MCF 10A (cell line): ENCODE results near the gene MAPKAP1. TPM values are rescaled to one million over a fixed set of nuclear protein-coding genes. Genes with fewer than 3 reads are reported as not detected.
A peak's percentile ranks its signal among the peaks of the same experiment; 100 is the strongest.

Source experiments
- BruUV-seq: library from RNA; stranded (reverse); fragments of 400-500 nt; replicated peaks from 2 replicates; lab custom pipeline; 2021; lab: Mats Ljungman, UMichigan
- CTCF ChIA-PET: fragments of 300-600 bp; sonication (Branson Sonifier 250); formaldehyde crosslinking; extraction: SDS; loops from one replicate; lab custom pipeline; 2021; ENCODE audit warnings: antibody characterized with exemption, inconsistent platforms; lab: Yijun Ruan, JAX
- POLR2A ChIA-PET: fragments of 300-600, 350-650 bp; sonication (Branson Sonifier 250); formaldehyde crosslinking; extraction: SDS; loops from one replicate; lab custom pipeline; 2020; ENCODE audit warnings: antibody characterized with exemption, inconsistent platforms; lab: Yijun Ruan, JAX
- DNase-seq: peaks from one replicate; pipeline ENCODE4 v3.0.0-alpha.2; 2018; ENCODE audit not compliant: unreplicated experiment
- H3K27ac Mint-ChIP-seq: one replicate; pipeline ENCODE4 v1.8.0; 2022; ENCODE audit warnings: mild to moderate bottlenecking, low read depth, mixed read lengths; ENCODE audit not compliant: unreplicated experiment
- H3K27me3 Mint-ChIP-seq: one replicate; pipeline ENCODE4 v1.8.0; 2022; ENCODE audit warnings: mixed read lengths; ENCODE audit not compliant: insufficient read depth, unreplicated experiment
- H3K36me3 Mint-ChIP-seq: one replicate; pipeline ENCODE4 v1.8.0; 2022; ENCODE audit warnings: mild to moderate bottlenecking, moderate library complexity, mixed read lengths; ENCODE audit not compliant: insufficient read depth, unreplicated experiment
- H3K4me1 Mint-ChIP-seq: one replicate; pipeline ENCODE4 v1.8.0; 2022; ENCODE audit warnings: mixed read lengths; ENCODE audit not compliant: insufficient read depth, unreplicated experiment
- H3K4me3 Mint-ChIP-seq: one replicate; pipeline ENCODE4 v1.8.0; 2022; ENCODE audit warnings: mild to moderate bottlenecking, moderate library complexity, mixed read lengths; ENCODE audit not compliant: unreplicated experiment
- H3K9me3 Mint-ChIP-seq: one replicate; pipeline ENCODE4 v1.8.0; 2022; ENCODE audit warnings: mixed read lengths; ENCODE audit not compliant: unreplicated experiment
- CTCF ChIP-seq: fragments of 200-600 bp; IDR thresholded peaks from one replicate; pipeline ENCODE4 v1.8.0; 2022; ENCODE audit warnings: antibody characterized with exemption, mild to moderate bottlenecking; ENCODE audit not compliant: unreplicated experiment
- intact Hi-C: fragments of 100-400 bp; cut with micrococcal nuclease; formaldehyde crosslinking; loops from 2 replicates; pipeline ENCODE4 v1.14.1; 2022
- total RNA-seq: library from RNA; stranded (reverse); gene quantifications from 2 replicates; pipeline ENCODE4 v1.2.3, GENCODE V29; 2022

The MAPKAP1 gene
- total RNA-seq, 1 experiment from 2014 or later = 74.9 TPM

DNA sequence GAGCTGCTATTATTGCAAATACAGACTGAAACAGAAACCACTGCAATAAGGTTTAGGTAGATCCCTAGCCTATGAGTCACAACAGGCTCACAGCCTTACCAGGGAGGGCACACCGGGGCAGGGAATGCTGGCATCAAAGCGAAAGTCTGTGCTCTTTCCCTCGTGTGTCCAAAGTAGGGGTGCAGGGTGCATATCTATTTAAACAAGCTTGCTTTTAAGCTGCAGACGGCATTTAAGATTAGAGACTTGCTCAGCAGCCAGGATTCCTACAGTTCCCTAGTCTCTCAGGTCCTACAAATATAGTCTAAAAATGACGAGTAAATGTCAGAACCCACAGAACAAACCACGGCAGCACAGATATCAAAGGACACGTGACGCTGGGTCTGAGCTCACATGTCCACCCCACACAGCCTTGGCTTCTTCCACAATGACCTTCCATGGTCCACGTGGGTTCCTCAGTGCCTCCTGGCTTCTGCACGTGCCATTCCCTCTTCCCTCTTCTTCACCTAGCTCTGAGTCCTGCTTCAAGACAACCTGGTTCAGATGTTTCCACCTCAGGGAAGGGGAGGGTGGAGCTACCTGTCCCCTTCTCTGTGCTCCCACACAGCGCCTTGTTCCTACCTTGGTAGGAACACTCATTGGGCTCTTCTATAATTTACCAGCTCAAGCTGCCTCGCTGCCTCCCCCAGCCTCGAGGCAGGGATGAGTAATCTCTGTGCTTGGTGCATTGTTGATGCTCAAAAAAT lies 193.2 kb downstream of the MAPKAP1 start:
- TF ChIP-seq CTCF = no peak
- peak overlapping the region; percentile 29 for H3K27ac Mint-ChIP-seq
- CTCF ChIA-PET = interaction anchor here (0.6 to 1.2 kb wide), 7 partner anchors 21 to 1640 kb away, joined by 3 to 5 read pairs (median 3); no protein-coding TSS in a partner anchor
- intact Hi-C loops = no loop called here
- no TSS peak for BruUV-seq
- H3K27me3 Mint-ChIP-seq = no peaks in the 10 kb centered on the region
- H3K9me3 Mint-ChIP-seq = no peaks in the 10 kb centered on the region
- peak; percentile 88 for DNase-seq
- H3K36me3 Mint-ChIP-seq = no peaks in the 10 kb centered on the region
- POLR2A ChIA-PET = interaction anchor here (0.7 to 2.8 kb wide), 11 partner anchors 10 to 232 kb away, joined by 3 to 19 read pairs (median 4); partner anchors contain the start of gene MAPKAP1
- peak overlapping the region; percentile 73 for H3K4me3 Mint-ChIP-seq
- peaks cover 17% of the 10 kb centered on the region for H3K4me1 Mint-ChIP-seq

DNA sequence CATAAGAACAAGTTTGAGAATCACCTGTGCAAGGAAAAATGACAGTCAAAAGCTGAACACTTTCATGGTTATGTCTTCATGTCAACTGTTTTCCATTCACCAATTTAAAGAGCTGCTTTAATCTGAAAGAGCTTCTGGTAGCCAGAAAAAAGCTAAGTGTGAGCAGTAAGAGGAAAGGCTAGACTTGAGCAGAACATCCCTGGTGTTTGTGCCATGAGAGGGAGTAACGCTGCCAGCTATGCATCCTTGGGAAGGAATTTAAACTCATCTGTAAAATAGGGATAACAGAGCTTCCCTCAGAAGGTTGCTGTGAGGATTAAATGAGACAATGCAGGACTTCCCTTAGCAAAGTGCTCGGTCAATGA lies 193.7 kb downstream of the MAPKAP1 start:
- no peak for TF ChIP-seq CTCF
- no peaks in the 10 kb centered on the region for H3K9me3 Mint-ChIP-seq
- CTCF ChIA-PET = interaction anchor here (0.6 to 1.4 kb wide), 5 partner anchors 21 to 1640 kb away, joined by 3 to 4 read pairs (median 3); no protein-coding TSS in a partner anchor
- BruUV-seq = no TSS peak
- H3K27me3 Mint-ChIP-seq = no peaks in the 10 kb centered on the region
- peak overlapping the region; percentile 29 for H3K27ac Mint-ChIP-seq
- intact Hi-C loops = no loop called here
- H3K4me3 Mint-ChIP-seq = peak overlapping the region; percentile 73
- peaks cover 17% of the 10 kb centered on the region for H3K4me1 Mint-ChIP-seq
- no peak for DNase-seq
- H3K36me3 Mint-ChIP-seq = no peaks in the 10 kb centered on the region
- POLR2A ChIA-PET = interaction anchor here (0.9 to 2.8 kb wide), 11 partner anchors 10 to 232 kb away, joined by 3 to 19 read pairs (median 4); partner anchors contain the start of gene MAPKAP1

DNA sequence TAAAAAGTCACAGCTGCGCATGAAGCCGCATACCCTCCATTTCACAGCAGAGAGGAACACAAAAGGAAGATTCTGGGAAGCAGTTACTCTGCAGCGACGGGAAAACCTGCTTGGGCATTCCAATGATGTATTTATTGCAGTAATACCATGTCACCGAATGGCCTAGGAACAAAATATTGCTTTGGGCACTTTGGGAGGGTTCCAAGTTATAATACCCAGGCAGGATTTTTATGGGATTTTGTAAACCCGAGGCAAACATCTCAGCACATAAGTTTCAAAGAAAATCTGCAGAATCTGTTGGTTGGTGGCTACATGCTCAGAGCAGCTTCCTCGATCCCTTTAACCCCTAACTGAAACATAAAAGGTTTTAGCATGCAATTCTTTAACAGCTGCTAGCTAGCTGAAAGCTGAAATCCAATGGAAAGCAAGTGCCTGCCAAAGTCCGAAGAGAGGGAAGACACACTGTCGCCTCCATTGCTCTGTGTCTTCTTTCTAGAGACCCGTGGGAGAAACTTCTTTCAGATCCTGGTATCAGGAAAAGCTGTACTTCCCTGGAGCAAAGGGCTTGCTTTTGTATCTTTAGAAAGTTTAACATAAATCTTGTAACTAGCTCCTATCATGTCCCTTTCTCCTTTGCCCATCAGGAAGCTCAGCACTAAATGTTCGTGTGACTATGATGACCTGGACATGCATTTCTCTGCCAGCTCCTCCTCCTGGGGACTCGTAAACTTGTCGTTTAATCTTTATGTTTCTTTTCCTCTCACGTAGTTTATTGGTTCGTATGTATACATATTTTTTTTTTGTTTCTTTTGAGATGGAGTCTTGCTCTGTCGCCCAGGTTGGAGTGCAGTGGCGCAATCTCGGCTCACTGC lies 195.0 kb downstream of the MAPKAP1 start:
- intact Hi-C loops = no loop called here
- H3K27me3 Mint-ChIP-seq = no peaks in the 10 kb centered on the region
- no peaks in the 10 kb centered on the region for H3K36me3 Mint-ChIP-seq
- ChIA-PET POLR2A (interaction anchor here (1.1 to 1.5 kb wide), 3 partner anchors 23 to 234 kb away, joined by 3 to 4 read pairs (median 3); no protein-coding TSS in a partner anchor), CTCF (interaction anchor here (0.6 to 1.4 kb wide), 5 partner anchors 10 to 886 kb away, joined by 3 to 8 read pairs (median 4); no protein-coding TSS in a partner anchor)
- BruUV-seq = no TSS peak
- TF ChIP-seq CTCF = no peak
- H3K4me3 Mint-ChIP-seq = no peak overlapping the region
- H3K4me1 Mint-ChIP-seq = peaks cover 17% of the 10 kb centered on the region
- no peaks in the 10 kb centered on the region for H3K9me3 Mint-ChIP-seq
- no peak overlapping the region for H3K27ac Mint-ChIP-seq
- peak; percentile 42 for DNase-seq
